ENCODE results near the gene HSCB.

The HSCB gene

DNA sequence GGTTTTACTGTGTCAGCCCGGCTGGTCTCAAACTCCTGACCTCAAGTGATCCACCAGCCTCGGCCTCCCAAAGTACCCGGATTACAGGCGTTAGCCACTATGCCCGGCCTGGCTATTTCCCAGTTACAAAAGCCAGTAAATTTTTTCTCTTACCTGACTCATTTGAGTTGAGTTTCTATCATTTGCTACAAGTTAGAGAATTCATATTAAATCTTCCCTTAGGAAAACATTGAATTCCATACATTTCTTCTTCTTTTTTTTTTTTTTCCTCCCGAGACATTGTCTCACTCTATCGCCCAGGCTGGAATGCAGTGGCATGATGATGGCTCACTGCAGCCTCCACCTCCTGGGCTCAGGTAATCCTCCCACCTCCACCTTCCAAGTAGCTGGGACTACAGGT is 26.2 kb upstream of the HSCB start:
- TF ChIP-seq, protein P1, sequence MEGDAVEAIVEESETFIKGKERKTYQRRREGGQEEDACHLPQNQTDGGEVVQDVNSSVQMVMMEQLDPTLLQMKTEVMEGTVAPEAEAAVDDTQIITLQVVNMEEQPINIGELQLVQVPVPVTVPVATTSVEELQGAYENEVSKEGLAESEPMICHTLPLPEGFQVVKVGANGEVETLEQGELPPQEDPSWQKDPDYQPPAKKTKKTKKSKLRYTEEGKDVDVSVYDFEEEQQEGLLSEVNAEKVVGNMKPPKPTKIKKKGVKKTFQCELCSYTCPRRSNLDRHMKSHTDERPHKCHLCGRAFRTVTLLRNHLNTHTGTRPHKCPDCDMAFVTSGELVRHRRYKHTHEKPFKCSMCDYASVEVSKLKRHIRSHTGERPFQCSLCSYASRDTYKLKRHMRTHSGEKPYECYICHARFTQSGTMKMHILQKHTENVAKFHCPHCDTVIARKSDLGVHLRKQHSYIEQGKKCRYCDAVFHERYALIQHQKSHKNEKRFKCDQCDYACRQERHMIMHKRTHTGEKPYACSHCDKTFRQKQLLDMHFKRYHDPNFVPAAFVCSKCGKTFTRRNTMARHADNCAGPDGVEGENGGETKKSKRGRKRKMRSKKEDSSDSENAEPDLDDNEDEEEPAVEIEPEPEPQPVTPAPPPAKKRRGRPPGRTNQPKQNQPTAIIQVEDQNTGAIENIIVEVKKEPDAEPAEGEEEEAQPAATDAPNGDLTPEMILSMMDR (IDR thresholded peaks at IDR 0.05; ENCODE audit: insufficient read depth, low read length, poor library complexity, severe bottlenecking) = no peak
- H3K27me3 ChIP-seq (replicated peaks; ENCODE audit: control insufficient read depth, insufficient read depth, low read length) = no peaks in the 10 kb centered on the region

DNA sequence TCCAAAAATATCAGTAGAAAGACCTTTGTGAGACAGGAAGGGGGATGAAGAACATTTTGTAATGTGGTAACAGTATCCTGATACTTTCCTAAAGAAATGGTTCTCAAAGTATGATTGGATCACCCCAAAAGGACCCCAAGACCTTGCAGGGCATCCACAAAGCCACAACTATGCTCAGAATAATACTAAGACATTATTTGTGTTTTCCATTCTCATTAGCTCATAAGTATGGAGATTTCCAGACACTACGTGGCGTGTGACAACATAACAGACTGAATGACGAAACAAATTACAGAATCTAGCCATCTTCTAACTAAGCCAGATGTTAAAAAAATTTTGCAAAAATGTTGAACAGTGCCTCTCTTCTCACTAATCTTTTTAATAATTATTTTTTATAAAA is 25.2 kb upstream of the HSCB start:
- peaks cover 3% of the 10 kb centered on the region; the same call in 1 of the 2 replicates for H3K36me3 ChIP-seq (ENCODE audit: control insufficient read depth, insufficient read depth, low read length)
- TF ChIP-seq, protein P1 (IDR thresholded peaks at IDR 0.05; ENCODE audit: insufficient read depth, low read length, poor library complexity, severe bottlenecking) = no peak
- DNase-seq (ENCODE audit: extremely low read depth, insufficient read length) = no peak
- H3K4me3 ChIP-seq (replicated peaks; ENCODE audit: low read depth, low read length) = no peak overlapping the region
- no peaks in the 10 kb centered on the region for H3K27me3 ChIP-seq (replicated peaks; ENCODE audit: control insufficient read depth, insufficient read depth, low read length)

More for the DNA sequence above, 26.2 kb upstream of the HSCB start:
- Histone ChIP-seq H3K36me3 (ENCODE audit: control insufficient read depth, insufficient read depth, low read length) (peaks cover 1% of the 10 kb centered on the region; the same call in 1 of the 2 replicates), H3K4me3 (replicated peaks; ENCODE audit: low read depth, low read length) (no peak overlapping the region)
- no peak for DNase-seq (ENCODE audit: extremely low read depth, insufficient read length)

- no peak for DNase-seq (ENCODE audit: extremely low read depth, insufficient read length)
- peaks cover 3% of the 10 kb centered on the region for H3K36me3 ChIP-seq (ENCODE audit: control insufficient read depth, insufficient read depth, low read length)
- no peaks in the 10 kb centered on the region for H3K27me3 ChIP-seq (replicated peaks; ENCODE audit: control insufficient read depth, insufficient read depth, low read length)
- TF ChIP-seq, protein P1 (IDR thresholded peaks at IDR 0.05; ENCODE audit: insufficient read depth, low read length, poor library complexity, severe bottlenecking) = no peak
- no peak overlapping the region for H3K4me3 ChIP-seq (replicated peaks; ENCODE audit: low read depth, low read length)
Measured at GRCh38 chr22:28718044-28718443, 23.8 kb upstream of the HSCB start.

- no peak for DNase-seq (ENCODE audit: extremely low read depth, insufficient read length)
Measured at GRCh38 chr22:28728002-28728401, 13.8 kb upstream of the HSCB start.

DNA sequence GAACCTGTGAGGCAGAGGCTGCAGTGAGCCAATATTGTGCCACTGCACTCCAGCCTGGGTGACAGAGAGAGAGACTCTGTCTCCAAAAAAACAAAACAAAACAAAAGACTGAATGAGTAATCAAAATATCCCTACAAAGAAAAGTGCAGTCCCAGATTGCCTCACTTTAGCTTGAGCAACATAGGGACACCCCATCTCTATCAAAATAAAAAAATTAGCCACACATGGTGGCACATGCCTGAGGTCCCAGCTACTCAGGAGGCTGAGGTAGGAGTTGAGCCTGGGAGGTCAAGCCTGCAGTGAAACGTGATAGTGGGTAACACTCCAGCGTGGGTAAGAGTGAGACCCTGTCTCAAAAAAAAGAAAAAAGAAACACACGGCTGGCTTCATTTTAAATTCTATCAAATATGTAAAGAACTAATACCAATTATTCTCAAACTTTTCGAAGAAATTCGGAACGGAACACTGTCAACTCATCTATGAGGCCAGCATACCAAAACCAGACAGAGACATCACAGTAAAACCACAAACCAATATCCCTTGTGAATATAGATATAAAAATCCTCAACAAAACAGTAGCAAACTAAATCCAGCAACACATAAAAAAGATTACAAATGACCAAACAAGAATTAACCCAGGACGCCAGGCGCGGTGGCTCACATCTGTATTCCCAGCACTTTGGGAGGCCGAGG is 13.1 kb upstream of the HSCB start:
- Histone ChIP-seq H3K27me3 (replicated peaks; ENCODE audit: control insufficient read depth, insufficient read depth, low read length) (no peaks in the 10 kb centered on the region), H3K4me3 (replicated peaks; ENCODE audit: low read depth, low read length) (no peak overlapping the region), H3K36me3 (ENCODE audit: control insufficient read depth, insufficient read depth, low read length) (peaks cover 5% of the 10 kb centered on the region)
- TF ChIP-seq, protein P1 (IDR thresholded peaks at IDR 0.05; ENCODE audit: insufficient read depth, low read length, poor library complexity, severe bottlenecking) = no peak
- no peak for DNase-seq (ENCODE audit: extremely low read depth, insufficient read length)

More at GRCh38 chr22:28728002-28728401, 13.8 kb upstream of the HSCB start:
- peaks cover 2% of the 10 kb centered on the region; the same call in 1 of the 2 replicates for H3K36me3 ChIP-seq (ENCODE audit: control insufficient read depth, insufficient read depth, low read length)
- H3K4me3 ChIP-seq (replicated peaks; ENCODE audit: low read depth, low read length) = no peak overlapping the region
- H3K27me3 ChIP-seq (replicated peaks; ENCODE audit: control insufficient read depth, insufficient read depth, low read length) = no peaks in the 10 kb centered on the region
- TF ChIP-seq, protein P1 (IDR thresholded peaks at IDR 0.05; ENCODE audit: insufficient read depth, low read length, poor library complexity, severe bottlenecking) = no peak
